NCI-H345 treated with DMSO at 0.1 percent for 48 hours (cell line): ENCODE data around the gene HOXA6.

ENCODE experiments used
- DNase-seq: peaks from one replicate; lab custom pipeline; 2025; ENCODE audit not compliant: unreplicated experiment; lab: John Stamatoyannopoulos, UW

Gene HOXA6

DNA sequence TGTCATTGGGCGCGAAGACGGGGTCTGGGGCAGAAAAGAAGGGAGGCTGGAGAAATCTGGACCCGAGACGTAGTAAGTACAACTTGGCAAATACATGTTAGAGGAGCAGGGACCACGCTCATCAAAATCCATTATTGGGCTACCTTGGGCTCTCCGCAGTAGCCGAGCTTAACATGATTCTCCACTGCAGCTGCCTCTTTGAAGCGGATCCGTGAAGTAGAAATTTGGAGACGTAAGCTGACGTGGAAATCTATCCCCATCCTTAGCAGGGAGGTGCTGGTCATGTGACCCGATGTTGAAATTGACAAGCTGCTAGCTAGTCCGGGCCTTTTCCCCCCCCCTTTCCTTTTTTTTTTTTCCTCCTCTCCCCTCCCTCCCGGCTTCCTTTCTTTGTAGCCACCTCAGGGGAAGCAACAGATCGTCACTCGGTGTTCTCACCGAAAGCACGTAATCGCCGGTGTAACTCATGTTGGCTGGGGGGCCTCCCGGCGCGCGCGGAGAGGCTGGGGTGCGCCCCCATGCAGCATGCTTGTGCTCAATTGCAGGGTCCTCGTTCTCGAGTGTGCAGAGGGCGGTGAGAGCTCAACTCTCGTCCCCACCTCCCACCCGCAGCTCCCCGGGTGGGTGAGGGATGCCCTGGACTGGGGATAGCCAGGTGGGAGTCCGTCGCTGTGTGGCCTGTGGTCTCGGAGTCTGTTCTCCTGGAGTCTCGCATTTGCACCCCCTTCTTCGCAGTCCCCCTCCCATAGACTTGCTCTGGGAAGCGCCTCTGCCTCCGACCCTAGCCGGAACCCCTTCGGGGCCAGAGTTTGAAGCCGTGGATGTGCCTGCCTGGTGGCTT lies 37.7 kb upstream of the HOXA6 start, which contains the start of gene HOXA11:
Gene HOXA11, minus strand, starts transcription at position 220 of the 841 bp plus-strand sequence. Its CDS starts 88 bp downstream, at position 132.
- no peak for DNase-seq

DNA sequence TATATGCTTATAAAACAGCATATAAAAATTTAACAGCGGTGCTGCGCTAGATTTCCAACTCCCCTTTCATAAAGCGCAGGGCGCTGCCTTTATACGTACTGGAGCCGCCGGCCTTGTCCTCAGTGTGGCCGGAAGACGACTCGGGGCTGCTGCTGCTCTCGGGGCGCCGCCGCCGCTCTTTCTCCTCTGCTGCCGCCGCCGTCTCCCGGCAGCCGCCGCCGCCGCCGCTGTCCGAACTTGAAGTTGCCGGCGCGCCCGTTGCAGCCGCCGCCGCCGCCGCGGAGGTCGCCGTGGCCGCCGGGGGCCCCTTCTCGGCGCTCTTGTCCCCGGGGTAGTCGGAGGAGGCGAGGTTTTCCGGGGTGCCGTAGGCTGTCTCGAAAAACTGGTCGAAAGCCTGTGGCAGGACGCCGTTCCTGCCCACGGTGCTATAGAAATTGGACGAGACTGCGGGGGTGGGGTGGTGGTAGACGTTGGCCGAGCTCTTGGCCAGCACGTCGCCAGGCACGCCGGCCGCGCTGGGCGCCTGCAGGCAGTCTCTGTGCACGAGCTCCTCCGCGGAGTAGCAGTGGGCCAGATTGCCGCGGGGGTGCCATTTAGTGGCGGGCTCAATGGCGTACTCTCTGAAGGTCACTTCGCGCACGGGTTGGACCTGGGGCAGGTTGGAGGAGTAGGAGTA lies 36.9 kb upstream of the HOXA6 start:
- no peak for DNase-seq

DNA sequence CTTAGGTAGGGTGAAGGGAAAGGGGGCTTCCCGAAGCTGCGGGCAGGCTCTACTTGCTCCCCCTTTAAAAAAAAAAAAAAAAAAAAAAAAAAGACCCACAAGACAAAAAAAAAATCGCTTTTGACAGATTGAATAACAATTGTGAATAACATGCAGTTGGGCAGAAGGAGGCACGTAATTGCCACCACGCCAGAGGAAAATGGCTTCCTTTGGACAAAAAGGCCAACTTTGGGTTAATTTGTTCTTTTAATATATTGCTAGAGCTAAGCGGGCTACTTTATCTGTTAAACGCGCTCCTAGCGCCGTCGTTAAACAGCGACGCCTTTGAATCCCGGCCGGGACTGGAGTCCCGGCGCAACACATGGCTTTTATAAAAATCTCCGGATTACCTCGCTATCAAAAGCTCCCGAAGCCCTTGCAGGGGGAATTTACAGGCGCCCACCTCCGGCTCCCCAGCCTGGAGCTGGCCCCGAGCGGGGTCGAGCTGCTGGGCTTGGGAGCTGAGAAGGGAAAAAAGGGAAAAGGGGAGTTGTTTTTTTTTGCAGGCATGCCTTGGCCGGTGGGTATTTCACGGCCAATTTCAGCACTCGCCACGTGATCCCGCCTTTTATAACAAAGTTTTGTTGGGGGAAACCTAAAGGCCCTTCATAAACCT lies 36.2 kb upstream of the HOXA6 start:
- DNase-seq: peak; percentile 27

DNA sequence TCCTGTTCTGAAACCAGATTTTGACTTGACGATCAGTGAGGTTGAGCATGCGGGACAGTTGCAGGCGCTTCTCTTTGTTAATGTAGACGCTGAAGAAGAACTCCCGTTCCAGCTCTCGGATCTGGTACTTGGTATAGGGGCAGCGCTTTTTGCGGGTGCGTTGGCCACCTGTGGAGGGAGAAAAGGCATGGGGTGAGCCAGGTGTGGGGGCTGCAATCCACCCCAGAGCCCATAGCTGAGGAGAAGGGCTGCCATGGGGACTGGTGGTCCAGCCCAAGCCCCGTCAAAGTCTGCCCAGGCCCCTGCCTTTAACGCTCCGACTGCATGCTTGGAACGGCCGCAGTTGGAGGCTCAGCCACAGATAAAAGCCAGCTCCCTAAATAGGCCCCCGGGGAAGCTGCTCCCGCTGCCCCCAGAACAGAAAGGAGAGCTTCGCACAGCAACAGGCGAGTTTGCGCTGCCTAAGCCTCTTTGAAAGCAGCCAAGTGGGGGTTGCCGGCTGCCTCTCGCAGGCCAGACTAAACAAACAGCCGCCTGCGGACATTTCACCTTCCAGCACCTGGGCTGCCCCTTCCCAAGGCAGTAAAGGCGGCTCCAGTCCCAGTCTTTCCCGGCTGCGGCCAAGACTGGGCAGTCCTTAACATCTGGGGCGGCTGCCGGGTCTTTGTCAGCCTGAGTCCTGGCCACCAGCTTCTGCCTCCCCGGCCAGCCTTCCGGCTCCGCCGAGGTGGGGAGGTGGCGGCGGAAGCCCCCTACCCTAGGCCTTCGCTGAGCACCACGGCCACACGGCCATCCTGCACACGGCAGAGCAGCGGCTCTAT lies 35.5 kb upstream of the HOXA6 start:
- no peak for DNase-seq

DNA sequence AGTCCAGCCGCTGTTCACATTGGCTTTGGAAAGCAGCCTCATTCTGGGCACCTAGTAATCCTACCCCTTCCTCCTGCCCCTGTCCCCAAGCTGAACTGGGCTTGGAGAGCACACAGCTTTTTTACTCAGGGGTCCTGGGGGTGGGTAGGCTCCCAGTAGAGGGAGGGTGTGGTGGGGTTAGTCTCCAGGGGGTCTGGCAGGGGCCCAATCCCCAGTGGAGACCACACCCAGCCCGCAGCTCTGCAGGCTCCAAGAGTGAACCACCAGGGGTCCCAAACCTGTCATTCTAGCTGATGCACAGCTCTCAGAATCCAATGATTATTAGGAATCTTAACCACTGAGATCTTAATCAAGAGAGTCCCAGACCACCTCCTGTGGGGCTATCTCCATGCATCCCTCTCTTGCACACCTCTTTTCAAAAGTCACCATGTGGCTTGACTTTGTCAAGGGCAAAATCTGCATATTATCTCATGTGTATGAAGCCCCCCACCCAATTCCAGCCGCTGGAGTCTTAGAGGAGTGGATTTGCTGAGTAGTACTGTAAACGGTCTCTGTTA lies 34.8 kb upstream of the HOXA6 start:
- DNase-seq: no peak

DNA sequence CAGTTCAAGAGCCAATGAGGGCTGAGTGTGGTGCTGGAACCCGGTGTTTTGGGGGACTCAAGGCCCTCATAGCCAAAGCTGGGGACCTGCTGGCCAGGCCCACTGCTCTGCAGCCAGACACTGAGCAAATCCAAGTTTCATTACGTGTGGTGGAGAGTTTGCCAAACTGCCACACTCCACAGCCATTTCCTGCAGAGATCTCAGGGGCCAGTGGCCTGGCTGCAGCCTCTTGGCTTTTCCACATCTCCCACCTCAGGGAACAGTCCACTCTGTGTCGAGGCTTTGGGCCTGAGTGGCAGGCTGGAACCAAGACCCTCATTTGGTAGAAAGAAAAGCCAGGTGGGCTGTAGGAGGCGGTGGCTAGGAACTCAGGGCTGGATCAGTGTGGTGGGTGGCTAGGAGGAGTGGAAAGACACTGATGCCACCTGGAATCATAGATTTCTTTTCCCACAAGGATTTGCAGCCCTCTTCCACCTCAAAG lies 34.3 kb upstream of the HOXA6 start:
- DNase-seq: no peak

DNA sequence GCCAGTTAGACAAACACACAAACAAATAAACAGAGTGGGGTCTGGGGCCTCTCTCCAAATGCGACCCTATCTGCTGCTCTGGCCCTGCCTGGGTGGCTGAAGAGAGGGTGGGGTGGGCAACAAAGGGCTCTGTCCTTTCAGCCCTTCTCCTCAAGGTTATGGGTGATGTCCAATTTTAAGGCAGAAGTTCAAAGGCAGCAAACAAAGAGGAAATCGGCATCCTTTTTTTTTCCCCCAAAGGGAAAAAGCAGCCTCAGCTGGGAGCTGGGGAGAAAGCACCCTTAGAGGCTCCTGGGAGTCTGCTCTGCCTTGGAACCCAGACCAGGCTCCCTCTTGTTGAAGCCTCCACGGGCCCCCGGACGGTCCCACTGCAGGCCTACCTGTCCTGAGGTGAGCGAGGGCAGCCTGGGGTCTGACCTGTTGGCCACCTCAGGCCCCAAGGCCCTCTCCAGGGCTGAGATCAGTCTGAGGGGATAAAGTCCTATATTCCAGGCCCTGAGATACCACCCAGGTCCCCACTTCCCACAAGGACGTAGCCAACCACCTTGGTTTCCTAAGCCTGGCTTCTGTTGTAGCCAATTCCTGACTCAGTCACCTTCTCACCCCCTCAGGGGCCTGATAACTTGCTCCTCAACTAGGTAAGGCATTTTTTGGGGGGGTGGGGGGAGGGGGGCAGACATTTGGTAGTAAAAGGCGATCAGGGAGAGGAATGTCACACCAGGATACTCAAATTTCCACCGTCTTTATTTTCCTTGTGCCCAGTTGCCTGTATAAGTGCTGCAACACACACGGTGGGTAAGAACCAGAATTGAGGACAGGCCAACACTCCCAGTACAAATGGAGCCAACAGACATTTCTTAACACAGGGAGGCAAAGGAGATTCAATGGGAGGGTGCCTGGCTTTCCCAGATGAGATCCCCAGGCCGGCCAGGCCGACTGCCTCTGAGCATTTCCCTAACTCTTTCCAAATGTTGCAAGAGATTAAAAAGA lies 33.2 kb upstream of the HOXA6 start:
- no peak for DNase-seq

DNA sequence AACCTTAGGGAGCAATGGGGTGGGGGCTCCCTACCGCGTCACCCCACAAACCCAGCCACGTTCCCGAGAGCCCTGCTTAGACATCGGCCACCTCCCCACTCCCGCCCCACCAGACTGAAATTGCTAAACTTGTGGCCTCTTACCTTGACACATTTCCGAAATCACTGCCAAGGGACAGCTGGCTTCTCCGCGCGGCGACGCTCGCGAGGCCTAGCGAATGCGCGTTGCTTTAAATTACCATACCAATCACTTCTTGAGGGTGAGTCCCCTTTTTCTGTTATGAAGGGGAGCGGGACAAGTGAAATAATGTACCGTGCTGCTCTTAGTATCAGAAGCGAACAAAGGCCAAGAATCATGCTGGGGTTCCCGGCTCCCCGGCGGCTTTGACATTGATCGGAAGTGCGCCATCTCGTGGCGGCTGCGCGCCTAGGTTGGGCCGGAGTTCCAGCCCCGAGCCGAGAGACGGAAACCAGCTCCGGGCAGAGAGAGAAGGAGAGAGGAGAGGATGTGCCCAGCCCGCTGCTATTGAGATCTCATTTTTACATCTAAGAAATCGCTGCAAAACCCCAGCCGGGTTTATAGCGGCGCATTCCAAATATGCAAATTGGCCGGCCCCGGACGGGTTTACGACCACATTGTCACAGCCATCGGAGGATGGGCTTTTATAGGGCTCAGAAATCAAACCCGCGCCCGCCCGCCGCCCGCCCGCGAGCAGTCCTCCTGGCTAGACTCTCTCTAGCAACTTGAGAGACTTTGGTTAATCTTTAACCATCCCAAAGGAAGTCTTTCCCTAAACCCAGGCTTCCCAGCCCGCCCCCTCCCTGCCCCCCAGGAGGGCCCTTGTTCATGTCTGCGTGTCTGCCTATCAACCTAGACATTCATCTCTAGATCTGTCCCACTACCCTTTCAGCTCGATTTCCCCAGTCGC lies 32.2 kb upstream of the HOXA6 start:
- no peak for DNase-seq

DNA sequence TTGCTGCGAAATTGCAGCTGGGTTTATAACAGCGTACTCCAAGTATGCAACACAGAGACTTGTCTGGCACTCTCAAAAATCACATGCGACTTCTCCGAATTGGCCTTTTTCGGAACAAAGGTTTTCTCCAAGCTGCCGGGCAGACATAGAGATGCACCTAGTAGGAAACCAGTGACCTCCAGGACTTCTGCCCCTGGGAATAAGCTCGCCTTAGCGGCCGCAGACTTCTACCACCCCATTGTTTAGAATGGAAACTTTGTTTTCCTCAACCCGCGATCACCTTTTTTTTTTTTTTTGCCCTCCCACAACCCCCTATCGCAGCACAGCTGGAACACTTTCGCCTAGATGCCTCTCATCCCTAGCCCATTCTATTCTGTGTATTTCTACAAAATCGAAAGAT lies 31.5 kb upstream of the HOXA6 start:
- no peak for DNase-seq

DNA sequence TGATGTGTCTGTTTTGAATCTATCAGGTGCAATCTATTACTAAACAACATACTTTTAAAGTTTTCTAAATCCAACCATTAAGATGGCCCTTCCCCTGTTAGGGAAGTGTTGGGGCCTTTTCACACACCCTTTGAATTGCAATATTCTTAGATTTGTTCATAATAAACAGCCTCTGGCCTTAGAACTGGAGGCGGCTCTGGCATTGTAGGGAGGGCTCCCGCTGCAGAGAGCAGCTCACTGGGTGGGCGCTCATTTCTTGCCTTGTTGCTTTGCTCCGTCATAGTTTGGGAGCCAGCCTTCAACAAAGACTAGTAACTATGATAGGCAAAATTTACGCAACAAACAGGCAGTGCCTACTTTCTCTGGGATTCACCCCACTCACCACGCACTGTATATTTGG lies 30.8 kb upstream of the HOXA6 start:
- DNase-seq: no peak

DNA sequence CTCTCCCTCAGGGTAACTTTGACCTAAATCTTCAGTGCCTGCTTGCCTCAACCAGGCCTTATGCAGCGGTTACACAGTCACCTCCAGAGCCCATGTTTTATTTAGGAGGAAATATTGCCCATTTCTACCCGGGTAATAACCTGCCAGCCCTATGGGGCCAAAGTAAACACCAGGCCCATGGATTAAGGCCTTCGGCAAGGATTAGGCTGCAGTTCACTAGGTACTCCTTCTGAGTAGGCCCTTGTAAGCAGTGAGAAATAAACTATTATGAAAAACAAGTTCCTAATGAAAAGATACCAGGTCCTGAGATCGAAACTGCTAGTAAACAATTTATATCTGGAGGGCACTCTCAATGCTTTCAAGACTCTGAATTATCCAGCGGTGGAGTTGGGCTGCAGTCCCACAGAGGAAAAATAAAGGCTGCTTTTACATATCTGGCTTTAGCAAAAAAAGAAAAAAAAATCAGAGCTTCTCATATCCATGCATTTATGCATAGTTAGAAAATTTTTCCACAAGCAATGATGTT lies 30.3 kb upstream of the HOXA6 start:
- no peak for DNase-seq

DNA sequence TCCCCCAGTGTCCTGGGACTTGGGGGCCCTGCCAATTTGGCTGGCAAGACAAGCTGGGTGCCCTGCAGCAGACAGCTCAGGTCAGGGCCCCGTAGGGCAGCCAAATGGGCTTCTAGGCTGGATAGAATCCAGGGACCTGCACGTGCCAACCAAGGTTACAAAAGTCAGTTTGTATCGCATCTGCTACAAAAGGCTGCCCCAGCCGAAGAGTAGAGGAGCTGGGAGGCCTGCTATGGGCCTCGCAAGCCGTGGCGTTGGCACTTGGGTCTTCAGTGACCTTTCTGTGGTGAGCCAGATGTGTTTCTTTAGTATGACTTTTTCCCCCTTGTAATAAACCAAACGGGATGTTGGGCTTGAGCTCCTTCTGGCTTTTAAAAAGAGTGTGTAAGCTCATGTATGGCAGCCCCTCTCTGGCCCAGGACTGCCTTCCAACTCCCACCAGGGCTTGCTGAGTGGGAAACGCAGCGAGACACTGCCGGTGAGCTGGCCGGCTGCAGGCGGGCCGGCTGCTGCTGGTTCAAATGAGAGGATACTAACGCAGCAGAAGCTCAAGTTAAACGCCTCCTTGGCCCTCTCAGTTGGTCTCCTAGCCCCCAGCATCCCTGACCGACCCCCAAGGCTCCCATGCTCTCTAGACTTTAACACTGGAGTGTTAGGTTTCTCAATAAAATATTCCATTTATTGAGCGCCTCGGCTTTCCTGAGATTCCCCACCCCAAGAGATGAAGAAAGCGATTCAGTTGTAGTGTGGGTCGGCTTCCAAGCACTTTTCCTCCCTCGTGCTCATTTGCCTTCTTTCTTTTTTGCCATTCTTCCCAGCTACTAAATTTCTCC lies 29.6 kb upstream of the HOXA6 start:
- DNase-seq: no peak

DNA sequence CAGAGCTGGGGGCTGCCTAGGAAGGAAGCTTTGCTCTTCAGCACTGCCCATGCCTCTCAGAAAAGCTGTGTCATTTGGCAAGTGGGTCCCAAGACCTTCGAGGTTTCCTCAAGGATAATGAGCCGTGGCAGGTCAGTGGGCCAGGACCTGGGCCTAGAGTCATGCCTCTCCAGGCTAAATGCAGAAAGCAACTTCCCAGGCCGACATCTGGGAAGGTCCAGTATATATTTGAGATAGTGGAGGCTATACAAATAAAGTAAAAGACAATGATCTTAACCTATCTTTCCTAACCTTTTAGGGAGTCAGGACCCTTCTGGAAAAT lies 28.9 kb upstream of the HOXA6 start:
- DNase-seq: no peak

DNA sequence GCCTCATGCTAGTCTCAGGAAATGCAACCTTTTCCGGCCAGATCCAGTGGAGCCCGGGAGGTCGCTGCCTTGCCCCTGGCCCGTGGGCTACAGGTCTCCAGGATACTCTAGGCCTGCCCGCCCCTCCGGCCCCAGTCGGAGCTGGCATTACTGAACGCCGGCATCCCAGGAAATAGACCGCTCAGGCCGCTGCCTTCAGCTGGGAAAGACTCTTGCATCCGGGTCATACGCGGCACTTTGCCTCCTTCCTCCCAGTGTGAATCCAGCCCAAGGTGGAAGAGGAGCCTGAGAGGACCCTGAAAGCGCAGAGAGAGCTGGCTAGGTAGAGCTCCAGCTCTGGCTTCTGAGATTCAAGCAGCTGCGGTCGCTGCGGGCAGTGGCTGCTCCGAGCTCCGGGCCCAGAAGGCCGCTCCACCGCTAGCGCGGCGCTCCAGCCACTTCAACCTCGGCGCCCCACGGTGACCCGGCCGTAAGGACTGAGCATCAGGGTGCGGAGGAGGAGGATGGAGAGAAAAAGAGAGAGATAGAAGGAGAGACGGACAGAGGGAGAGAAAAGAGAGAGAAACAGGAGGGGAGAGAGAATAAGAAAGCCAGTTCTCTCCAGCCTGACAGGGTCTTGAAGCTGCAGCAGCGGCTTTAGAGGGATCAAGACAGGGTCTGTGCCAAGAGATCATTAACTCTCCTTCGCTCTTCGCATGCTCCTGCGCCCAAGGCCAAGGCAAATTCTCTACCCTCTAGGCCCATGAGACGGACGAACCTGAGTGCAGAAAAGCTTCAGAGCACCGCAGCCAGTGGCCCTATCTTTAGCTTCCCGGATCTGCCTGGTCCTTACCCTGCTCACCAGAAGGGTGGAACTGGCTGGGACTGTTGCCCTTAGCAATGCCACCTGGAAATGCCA lies 28.3 kb upstream of the HOXA6 start:
- no peak for DNase-seq

DNA sequence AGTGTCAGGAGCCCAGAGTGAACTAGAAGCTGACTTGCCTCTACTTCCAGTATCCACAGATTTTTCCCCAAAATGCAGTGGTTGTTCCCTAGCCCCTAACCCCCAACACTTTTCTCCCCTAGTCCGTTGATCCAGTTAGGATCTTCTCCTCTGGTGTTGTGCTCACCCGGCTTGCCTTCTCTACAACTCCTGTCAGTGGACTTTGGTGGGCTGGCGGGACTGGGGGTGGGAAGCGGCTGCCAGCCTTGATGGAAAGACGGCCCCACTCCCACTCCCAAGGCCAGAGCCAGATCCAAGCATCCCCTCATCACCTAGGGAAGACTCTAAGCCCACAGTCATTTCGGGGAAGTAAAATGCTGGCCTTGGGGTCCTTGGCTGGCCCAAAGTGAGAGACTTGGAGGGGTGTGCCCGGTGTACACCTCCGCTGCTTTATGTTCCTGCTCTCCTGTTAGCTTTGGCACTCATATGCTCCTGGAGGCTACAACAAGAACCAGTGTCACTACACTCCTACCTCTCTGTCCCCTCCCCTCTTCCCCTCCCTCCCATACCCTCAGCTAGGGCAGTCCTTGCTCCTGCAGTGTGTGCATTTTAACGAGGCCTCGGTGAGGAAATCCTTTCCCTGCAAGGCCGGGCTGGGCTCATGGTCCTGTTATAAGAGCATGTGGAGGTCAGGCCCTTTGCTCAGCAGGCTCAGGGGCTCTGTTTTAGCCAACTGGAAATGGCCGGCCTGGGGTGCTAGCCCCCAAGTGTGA lies 27.5 kb upstream of the HOXA6 start:
- no peak for DNase-seq
